Lower leg skin (tissue), 3 donors: ENCODE data around the gene OVCH1.

Experiments
- POLR2A ChIP-seq, 2 donors: fragments of 450-650 bp; IDR thresholded peaks; one replicate each; pipeline ENCODE4 v1.6.1; 2016 to 2017; ENCODE audit warnings: antibody characterized with exemption in 2 of 2, mild to moderate bottlenecking in 1 of 2, moderate library complexity in 1 of 2
- TF ChIP-seq, protein P1 (sequence below), 3 donors: fragments of 450-650 bp; IDR thresholded peaks; one replicate each; pipeline ENCODE4 v1.5.1; 2016; ENCODE audit warnings: antibody characterized with exemption in 3 of 3, mild to moderate bottlenecking in 3 of 3, moderate library complexity in 2 of 3

GRCh38 chr12:29395356-29395755 lies 102.1 kb downstream of the OVCH1 start:
- TF ChIP-seq, protein P1, sequence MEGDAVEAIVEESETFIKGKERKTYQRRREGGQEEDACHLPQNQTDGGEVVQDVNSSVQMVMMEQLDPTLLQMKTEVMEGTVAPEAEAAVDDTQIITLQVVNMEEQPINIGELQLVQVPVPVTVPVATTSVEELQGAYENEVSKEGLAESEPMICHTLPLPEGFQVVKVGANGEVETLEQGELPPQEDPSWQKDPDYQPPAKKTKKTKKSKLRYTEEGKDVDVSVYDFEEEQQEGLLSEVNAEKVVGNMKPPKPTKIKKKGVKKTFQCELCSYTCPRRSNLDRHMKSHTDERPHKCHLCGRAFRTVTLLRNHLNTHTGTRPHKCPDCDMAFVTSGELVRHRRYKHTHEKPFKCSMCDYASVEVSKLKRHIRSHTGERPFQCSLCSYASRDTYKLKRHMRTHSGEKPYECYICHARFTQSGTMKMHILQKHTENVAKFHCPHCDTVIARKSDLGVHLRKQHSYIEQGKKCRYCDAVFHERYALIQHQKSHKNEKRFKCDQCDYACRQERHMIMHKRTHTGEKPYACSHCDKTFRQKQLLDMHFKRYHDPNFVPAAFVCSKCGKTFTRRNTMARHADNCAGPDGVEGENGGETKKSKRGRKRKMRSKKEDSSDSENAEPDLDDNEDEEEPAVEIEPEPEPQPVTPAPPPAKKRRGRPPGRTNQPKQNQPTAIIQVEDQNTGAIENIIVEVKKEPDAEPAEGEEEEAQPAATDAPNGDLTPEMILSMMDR (IDR thresholded peaks at IDR 0.05) = no peak
- TF ChIP-seq POLR2A (IDR thresholded peaks at IDR 0.05) = no peak
